Midbrain (tissue), 1 donor: ENCODE measurements around the gene PIGBOS1.
"Not testable (repeated sequence)": the region's sequence is repeated elsewhere in the genome, so short reads cannot be mapped to it uniquely, and the experiment has no call there.

ENCODE experiments used
- DNase-seq: peaks from one replicate; lab custom pipeline; 2025; lab: John Stamatoyannopoulos, UW

Gene PIGBOS1, protein sequence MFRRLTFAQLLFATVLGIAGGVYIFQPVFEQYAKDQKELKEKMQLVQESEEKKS

DNA sequence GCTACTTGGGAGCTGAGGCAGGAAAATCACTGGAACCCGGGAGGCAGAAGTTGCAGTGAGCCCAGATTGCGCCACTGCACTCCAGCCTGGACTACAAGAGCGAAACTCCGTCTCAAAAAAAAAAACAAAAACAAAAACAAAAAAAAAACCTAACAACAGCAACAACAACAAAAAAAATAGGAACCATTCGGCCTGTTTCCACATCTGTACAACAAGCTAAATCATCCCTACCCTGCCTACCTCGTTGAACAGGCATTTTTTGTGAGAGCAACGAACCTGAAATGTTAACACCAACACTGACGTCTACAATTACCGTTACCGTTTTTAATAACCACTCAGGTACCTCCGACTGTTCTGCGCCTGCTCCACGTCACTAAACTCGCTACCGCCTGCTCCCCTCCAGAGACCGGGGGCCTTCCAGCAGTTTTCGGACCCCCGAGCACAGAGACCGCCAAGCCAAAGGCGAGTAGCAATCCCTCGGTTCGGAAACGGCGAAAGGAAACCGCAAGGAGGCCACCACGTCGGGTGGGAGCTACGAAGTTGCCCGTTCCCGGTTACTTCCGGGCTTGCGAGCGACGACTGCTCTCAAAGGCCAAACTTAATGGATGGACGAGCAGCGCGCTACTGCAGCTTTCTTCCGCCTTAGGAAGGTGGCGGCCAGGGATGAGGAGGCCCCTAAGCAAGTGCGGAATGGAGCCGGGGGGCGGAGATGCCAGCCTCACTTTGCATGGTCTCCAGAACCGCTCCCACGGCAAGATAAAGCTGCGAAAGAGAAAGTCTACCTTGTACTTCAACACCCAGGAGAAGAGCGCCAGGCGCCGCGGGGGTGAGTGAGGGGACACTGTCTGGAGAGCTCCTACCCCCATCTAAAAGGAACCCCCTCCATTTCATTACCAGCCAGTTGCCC is at the start of gene PIGBOS1, which contains the start of gene PIGB:
TSS of gene PIGBOS1 (minus strand) at position 536 of the 907 bp plus-strand sequence. CDS start 1,331 bp downstream, outside the sequence.
TSS of gene PIGB (plus strand) at position 635 of the 907 bp plus-strand sequence. CDS start at position 664, 29 bp downstream.
- DNase-seq = peak; percentile 80

DNA sequence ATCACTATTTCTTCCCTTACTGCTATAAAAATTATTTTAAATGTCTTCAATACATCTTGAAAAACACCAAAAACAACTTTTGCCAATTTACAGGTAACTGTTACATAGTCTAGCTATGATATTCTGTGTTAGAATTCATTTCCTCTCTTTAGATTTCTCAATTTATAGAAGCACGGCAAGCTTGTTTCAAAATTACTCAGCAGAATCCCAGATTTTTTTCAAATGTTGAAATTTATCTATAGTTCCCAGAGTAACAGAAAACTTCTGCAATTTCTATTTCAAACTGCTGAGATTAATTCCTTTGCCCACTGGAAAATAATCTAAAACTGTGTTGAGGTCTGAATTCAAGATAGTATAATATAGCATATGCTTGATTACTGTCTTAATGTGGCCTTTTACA is 48.1 kb upstream of the PIGBOS1 start:
- no peak for DNase-seq

DNA sequence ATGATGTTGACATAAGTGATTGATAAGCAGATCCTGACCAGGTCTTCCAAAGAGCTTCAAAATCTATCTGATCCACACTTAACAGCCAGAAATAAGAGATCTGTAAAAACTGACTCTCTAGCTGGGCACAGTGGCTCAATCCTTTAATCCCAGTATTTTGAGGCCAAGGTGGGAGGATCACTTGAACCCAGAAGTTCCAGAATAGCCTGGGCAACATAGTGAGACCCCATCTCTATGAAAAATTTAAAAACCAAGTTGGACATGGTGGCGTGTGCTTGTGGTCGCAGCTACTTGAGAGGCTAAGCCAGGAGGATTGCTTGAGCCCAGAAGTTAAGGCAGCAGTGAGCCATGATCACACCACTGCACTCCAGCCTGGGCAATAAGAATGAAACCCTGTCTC is 43.7 kb upstream of the PIGBOS1 start:
- no peak for DNase-seq

DNA sequence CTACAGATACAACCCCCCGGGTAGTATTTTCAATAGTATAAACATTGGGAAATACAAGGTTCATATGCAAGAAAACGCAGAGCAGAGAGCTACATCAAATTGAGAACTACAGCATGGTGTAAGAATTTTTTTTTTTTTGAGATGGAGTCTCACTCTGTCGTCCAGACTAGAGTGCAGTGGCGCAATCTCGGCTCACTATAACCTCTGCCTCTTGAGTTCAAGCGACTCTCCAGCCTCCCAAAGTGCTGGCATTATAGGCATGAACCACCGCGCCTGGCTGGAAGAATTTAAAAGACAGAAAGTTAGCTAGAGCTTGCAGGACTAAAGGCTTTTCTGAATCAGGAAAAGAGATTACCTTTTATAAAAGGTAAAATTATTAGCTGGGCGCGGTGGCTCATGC is 42.1 kb upstream of the PIGBOS1 start:
- DNase-seq = no peak

DNA sequence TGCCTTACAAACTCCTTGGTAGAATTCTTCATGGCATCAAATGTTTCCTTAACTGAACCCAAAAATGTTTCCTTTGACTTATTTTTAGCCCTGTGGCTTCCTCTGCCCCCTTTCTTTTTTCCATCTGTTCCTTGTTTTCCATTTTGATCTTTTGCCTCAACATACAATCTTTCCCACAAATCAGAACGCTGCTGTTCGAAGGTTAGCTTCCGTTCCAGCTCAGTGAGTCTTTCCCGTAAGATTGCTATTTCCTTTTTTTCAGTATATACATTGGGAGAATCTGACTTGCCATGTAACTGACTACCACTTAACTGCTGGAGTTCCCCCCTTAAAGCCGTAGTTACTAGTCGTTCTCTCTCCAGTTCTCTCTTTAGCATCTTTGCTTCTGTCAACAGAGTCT is 41.3 kb upstream of the PIGBOS1 start:
- DNase-seq = peak; percentile 3

DNA sequence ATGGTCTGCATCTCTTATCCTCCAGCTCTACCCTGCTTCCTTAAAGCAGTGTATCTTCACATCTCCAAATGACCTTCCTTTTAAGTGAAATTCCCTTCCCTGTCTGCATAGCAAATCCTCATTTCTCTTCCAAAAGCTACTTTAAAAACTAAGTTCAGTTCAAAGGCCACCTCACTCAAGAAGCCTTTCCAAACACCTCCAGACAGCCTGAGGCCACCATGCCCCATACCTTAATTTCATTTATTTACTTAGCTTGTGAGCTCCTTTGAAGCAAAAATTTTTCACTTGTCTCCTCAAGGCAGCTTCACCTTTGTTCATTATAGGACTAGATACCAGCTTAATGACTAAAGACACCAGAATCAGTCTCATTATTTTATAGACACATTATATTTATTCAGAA is 39.5 kb upstream of the PIGBOS1 start:
- DNase-seq = no peak

DNA sequence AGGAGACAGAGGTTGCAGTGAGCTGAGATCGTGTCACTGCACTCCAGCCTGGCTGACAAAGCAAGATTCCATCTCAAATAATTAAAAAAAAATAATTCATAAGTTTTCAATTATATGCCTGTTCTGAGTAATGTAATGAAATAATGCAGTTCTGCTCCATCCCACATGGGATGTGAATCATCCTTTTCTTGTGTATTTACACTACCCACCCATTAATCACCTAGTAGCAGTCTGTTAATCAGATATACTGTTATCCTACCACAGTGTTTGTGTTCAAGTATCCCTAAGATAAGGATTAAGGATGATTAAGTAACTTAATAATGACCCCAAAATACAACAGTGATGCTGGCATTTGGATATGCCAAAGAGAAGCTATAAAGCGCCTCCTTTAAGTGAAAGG is 38.9 kb upstream of the PIGBOS1 start:
- no peak for DNase-seq

DNA sequence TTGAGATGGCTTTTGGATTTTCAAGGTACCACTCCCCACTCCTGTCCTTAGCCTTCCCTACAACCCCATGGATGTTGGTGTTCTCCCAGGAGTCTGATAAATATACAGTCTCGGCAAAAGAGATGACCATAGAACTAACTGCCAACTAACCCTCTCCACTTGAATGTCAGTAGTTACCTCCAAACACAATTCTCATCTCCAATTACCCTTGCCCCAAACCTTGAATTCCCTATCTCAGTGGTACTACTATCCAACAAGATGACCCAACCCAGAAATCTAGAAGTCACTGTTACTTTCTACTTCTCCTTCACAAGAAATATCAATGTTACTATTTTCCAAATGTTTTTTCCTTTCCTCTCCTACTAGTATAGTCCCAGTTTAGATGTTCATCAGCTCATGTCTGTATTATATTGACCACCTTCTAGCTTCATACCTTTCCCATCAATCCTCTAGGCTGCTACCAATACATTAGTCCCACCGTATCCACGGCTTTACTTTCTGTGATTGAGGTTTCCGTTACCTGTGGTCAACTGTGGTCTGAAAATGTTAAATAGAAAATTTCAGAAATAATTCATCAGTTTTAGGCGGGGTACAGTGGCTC is 38.2 kb upstream of the PIGBOS1 start:
- DNase-seq = no peak

DNA sequence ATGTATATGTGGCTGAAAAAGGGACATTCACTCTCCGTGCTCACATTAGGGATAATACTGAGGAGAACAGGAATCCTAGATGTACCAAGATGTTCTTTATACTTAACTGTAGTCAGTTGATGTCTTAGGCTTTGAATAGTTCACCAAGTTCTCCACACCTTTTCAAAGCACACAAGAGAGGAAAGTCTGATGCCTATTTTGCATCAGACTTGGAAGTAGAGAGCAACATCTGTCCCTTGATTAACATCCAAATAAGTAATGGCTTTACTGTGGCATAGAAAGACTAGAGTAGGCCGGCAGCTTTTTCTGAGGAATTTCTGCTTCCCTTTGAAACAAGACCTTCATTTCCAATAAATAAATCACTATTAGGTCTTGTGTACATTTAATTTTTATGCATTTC is 34.1 kb upstream of the PIGBOS1 start:
- DNase-seq = no peak

DNA sequence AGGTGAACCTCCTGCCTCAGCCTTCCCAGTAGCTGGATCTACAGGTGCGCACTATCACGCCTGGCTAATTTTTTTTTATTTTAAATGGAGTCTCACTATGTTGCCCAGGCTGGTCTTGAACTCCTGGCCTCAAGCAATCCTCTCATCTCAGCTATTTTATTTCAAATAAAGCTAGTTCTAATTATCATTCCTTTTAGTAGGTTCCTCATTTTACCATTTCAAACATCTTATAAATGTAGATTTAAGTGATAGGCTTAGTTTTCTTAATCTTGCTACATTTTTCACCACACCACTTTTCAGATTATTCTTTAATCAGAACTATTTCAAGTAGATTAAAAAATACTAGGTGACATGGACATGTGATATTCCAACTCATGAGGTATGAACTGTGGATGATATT is 30.4 kb upstream of the PIGBOS1 start:
- DNase-seq = no peak

DNA sequence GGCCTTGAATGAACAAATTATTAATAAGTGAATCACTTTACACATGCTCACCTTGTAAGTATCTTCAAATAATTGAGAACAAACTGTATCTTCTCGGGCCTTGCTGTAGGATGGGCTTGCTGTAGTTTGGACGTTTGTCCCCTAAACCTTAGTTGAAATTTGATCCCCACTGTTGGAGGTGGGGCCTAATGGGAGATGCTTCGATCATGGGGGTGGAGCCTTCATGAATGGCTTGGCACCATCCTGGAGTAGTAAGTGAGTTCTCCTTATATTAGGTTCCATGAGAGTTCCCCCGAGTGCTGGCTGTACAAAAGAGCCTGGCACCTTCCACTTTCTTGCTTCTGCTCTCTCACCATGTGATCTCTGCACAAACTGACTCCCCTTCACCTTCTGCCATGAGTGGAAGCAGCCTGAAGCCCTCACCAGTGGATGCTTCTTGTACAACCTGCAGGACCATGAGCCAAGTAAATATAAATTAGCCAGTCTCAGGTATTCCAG is 29.4 kb upstream of the PIGBOS1 start:
- DNase-seq = no peak

DNA sequence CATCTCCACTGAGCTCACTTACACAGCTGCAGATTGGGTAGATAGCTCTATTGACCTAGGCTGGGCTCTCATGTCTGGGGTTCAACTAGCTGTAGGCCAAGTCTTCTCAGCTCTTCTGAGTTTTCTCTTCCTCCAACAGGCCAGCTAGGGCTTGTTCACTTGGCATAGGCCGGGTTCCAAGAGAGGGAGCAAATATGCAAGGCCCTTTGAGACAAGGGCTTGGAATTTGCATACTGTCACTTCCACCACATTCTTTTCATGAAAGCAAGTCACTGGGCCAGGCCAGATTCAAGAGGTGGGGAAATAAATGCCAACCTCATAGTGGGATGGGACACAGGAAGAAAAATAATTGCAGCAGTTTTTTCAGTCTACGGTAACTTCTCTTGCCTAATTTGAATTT is 25.3 kb upstream of the PIGBOS1 start:
- no peak for DNase-seq

DNA sequence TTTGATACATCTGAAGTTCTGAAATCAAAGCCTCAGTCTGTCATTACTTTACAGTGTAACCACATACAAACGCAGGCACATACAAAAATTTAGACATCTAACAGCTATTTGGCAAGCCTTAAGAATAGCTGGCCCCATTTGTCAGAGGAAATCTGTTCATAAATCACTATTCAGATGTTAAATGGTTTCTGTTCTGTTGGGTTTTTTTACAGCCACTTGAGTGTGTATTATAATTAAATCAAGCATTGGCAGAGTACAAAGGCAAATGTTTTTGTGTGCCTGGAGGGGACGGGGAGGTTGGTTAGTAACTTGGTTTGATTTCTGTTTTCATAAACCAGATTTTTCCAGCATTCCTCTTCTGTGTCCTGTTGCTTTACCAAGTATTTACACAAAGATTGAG is 24.2 kb upstream of the PIGBOS1 start:
- no peak for DNase-seq

DNA sequence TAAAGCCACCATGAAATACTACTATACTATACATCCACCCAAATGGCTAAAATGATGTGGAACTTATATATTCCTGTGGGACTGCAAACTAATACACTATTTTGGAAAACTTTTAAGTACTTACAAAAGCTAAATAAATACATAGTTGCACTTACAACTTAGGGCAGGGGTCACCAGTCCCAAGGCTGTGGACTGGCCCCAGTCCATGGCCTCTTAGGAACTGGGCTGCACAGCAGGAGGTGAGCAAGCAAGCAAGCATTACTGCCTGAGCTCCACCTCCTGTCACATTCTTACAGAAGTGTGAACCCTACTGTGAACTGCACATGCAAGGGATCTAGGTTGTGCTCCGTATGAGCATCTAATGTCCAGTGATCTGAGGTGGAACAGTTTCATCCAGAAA is 18.2 kb upstream of the PIGBOS1 start:
- DNase-seq = no peak

DNA sequence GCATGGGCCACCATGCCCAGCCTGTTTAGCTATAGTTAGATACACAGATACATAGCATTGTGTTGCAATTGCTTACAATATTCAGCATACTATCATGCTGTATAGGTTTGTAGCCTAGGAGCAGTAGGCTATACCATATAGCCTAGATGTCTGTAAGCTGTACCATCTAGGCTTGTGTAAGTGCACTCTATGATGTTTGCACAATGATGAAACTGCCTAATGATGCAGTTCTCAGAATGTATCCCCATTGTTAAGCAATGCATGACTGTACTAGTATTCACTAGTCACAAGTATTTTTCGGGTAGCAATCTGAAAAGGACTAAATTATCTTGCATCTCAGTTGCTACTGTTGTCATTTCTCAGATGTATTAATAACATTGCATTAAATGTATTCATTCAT is 16.1 kb upstream of the PIGBOS1 start:
- DNase-seq = no peak

DNA sequence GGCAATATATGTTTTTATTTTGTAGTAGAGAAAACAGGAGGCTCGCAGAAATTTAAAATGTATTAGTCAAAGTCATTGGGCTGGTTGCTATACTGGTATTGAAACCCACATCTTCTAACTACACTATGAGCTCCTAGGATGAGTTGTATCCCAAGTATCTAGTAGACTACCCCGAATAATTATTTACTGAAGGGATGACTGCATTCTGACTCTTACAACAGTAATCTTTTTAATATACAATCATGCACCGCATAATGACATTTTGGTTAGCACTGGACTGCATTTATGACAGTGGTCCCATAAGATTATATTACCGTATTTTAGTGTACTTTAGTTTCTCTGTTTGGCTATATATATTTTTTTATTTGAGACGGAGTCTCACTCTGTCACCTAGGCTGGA is 15.4 kb upstream of the PIGBOS1 start:
- no peak for DNase-seq

DNA sequence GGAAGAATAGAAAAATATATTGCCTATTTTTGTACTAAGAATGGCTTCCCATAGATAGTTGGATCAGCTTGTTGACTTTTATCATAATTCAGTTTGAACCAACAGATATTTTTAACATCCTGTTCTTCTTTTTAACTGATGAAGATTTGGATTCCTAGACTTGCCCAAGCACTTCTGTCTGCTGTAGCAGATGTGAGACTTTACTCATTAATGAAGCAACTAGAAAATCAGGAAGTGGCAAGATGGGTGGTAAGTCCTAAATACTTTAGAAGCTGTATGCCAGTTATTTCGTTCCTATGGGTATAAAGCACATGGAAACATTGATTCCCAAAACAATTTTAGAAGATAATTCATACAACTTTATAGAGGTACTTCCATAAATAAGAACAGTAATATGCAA is 8.5 kb upstream of the PIGBOS1 start:
- no peak for DNase-seq

DNA sequence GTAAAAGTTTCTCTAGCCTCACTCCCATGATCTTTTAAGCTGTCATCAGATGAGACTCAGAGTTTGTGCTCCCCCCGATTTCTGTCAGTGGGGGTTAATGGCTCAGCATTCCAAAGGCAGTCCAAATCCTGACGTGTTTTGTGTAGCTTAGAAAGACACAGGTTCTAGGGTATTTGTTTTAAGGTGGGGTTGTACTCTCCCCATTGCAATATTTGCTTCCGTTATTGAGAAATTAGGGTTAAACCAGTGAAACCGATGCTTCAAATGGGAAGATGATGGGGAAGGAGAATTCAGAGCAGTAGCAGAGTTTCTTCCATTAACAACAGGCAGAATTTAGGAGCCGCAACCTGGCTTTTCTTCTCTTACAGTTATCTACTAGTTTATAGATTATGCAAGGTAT is 3.5 kb upstream of the PIGBOS1 start:
- no peak for DNase-seq

DNA sequence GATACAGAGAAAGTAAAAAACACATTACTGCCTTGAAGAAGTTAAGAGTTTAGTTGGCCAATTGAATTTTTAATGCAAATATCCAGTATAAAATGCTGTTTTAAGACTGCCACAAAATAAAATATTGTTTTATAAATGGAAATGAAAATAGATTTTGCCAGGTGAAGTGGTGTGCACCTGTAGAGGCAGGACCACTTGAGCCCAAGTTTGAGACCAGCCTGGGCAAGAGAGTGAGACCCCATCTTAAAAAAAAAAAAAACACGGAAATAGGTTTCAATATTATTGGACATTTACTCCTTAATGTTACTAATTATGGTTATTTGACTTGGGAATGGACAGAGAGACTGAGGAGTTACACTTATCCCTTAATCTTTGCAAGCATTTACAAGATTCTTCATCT is 2.0 kb upstream of the PIGBOS1 start:
- DNase-seq = no peak

DNA sequence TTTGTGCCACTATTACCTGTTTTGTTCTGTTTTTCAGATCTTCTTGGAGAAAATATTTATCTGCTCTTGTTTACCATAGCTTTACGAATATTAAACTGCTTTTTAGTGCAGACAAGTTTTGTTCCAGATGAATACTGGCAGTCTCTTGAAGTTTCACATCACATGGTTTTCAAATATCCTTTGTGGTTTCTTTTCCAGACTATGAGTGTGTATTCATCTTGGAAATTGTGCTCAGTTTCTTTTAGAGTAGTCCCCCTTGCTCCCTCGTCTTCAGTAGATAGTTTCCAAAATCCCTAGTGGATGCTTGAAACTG is 1.3 kb upstream of the PIGBOS1 start:
- DNase-seq = no peak

DNA sequence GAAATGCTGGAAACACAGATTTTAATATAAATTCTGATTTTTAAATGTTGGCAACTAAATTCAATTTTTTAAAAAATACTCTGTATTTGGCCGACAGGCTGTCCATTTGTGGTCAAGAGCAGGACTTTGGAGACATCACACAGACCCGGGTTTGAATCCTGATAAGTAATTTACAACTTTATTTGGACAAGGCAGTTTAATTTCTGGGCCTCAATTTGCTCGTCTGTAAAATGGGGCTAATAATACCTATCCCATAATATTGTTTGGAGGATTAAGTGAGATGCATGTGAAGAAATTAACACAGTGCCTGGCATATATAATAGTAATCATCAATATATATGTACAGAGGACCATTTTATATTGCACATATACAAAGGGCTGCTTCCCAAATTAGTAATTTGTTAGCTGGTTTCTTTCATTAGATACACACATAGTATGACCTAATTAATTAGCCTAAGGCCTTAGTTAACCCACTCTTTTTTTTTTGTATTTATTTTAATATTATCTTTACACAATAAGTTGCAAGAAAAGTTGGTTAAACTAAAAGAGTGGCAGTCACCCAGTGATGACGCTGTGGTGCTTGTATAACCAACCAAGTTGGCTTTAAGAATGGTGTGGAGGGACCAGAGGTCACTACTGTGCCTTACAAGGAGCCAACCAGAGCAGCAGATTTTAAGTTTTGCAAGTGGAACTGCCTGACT is 764 bp upstream of the PIGBOS1 start:
- DNase-seq = no peak

DNA sequence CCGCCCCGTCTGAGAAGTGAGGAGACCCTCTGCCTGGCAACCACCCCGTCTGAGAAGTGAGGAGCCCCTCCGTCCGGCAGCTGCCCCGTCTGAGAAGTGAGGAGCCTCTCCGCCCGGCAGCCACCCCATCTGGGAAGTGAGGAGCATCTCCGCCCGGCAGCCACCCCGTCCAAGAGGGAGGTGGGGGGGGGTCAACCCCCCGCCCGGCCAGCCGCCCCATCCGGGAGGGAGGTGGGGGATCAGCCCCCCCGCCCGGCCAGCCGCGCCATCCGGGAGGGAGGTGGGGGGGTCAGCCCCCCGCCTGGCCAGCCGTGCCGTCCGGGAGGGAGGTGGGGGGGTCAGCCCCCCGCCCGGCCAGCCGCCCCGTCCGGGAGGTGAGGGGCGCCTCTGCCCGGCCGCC is 16.1 kb downstream of the PIGBOS1 start:
- DNase-seq = not testable (repeated sequence)

DNA sequence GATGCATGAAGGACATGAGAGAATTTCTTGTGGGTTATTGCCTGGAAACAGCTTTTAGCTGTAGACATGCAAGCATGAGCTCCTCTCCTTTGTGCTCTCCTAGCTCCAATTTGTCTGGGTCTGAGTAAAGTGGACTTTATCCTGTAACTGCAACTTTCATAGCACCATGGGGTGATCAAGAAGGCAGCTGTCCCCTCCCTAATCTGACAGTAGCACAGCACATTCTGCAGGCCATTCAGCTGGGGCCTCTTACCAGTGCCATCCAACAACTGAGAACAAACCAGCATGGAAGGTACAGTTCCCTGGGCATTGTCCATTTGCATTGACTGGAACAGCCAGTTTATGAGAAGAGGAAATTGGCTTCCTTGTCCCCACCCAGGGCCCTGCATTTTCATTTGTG is 21.6 kb downstream of the PIGBOS1 start:
- no peak for DNase-seq
